T-helper 2 cell (primary cell): Measurements from ENCODE around the gene SLC6A17.

Source experiments
- DNase-seq, 5 experiments: peaks; one replicate each; pipeline versions ENCODE4 v3.0.0 to v3.0.0-alpha.2; 2012 to 2022

Gene SLC6A17

GRCh38 chr1:110205156-110205555, 54.9 kb downstream of the SLC6A17 start:
- DNase-seq: no peak

- DNase-seq: no peak
Observed at GRCh38 chr1:110205591-110206155, 55.4 kb downstream of the SLC6A17 start.

GRCh38 chr1:110206261-110206920, 56.1 kb downstream of the SLC6A17 start:
- DNase-seq: no peak

GRCh38 chr1:110207831-110208230, 57.5 kb downstream of the SLC6A17 start:
- peak; percentile 41 to 75 (median 66) for DNase-seq

GRCh38 chr1:110208916-110209645, 58.8 kb downstream of the SLC6A17 start:
- DNase-seq: no peak

GRCh38 chr1:110209715-110210603, 59.7 kb downstream of the SLC6A17 start, which contains the start of gene KCNC4:
Gene KCNC4 (plus strand): TSS chr1:110210314. CDS start chr1:110211500, 1,186 bp downstream.
- DNase-seq: peak; percentile 85 to 98 (median 88)

- DNase-seq: peak; percentile 29 to 78 (median 48)
Observed at GRCh38 chr1:110210604-110211495, 60.6 kb downstream of the SLC6A17 start.

- DNase-seq: peak in 4 of 5 experiments; percentile 6 to 56 (median 21)
Observed at GRCh38 chr1:110211496-110212168, 61.3 kb downstream of the SLC6A17 start.

- DNase-seq: peak in 1 of 5 experiments; percentile 43
Observed at GRCh38 chr1:110212169-110213142, 62.2 kb downstream of the SLC6A17 start.

- no peak for DNase-seq
Observed at GRCh38 chr1:110213143-110213540, 62.8 kb downstream of the SLC6A17 start.

GRCh38 chr1:110214454-110215404, 64.4 kb downstream of the SLC6A17 start:
- DNase-seq: peak in 1 of 5 experiments; percentile 75

GRCh38 chr1:110215621-110216515, 65.6 kb downstream of the SLC6A17 start:
- DNase-seq: peak in 1 of 5 experiments; percentile 55

GRCh38 chr1:110216844-110217444, 66.7 kb downstream of the SLC6A17 start:
- DNase-seq: peak in 1 of 5 experiments; percentile 75

- no peak for DNase-seq
Observed at GRCh38 chr1:110218137-110218536, 67.8 kb downstream of the SLC6A17 start.

GRCh38 chr1:110218739-110219138, 68.4 kb downstream of the SLC6A17 start:
- no peak for DNase-seq

- no peak for DNase-seq
Observed at GRCh38 chr1:110220324-110220723, 70.0 kb downstream of the SLC6A17 start.

- no peak for DNase-seq
Observed at GRCh38 chr1:110221119-110221518, 70.8 kb downstream of the SLC6A17 start.
